ENCODE results near the gene GPR137. TPM values are rescaled to one million over a fixed set of nuclear protein-coding genes. Genes with fewer than 3 reads are reported as not detected.

GPR137 gene
- total RNA-seq, 2 donors from 2014 or later: 57.7 to 58.4 TPM

DNA sequence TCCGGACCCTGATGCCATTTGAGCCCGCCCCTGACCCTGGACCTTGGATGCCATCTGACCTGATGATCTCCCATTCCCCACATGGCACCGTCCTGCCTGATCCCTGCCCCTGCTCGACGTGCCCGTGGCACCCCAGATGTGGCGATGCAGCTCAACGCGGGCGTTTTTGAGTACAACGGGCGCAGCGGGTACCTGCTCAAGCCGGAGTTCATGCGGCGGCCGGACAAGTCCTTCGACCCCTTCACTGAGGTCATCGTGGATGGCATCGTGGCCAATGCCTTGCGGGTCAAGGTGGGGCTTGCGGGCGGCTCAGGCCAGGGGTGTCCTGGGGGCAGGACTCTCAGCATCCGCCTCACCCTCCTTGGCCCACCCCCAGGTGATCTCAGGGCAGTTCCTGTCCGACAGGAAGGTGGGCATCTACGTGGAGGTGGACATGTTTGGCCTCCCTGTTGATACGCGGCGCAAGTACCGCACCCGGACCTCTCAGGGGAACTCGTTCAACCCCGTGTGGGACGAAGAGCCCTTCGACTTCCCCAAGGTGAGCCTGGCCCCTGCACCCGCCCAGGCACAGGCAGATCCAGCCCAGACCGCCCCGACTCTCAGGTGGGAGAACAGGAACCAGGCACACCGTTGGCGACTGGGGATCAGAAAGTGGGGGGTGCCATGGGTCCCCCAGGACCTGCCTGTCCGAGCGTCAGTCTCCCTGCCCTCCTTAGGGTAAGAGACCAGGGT is 23.2 kb upstream of the GPR137 start:
- WGBS, 2 experiments (ENCODE audit: insufficient coverage in 1 of 2, insufficient read length in 1 of 2): 94 to 97% methylated on average over 36 to 42 of the region's 42 CpGs
- H3K27ac Mint-ChIP-seq: no peak overlapping the region
- Histone ChIP-seq H3K27me3 (ENCODE audit: control insufficient read depth, insufficient read depth, low read length, poor library complexity, severe bottlenecking) (no peaks in the 10 kb centered on the region), H3K36me3 (ENCODE audit: control insufficient read depth, insufficient read depth, low read length) (peaks cover 56% of the 10 kb centered on the region), H3K4me3 (ENCODE audit: low read length) (no peak overlapping the region), H3K9me3 (ENCODE audit: control insufficient read depth, low read length) (no peaks in the 10 kb centered on the region), H3K9ac (ENCODE audit: extremely low read depth, low read length, poor library complexity, severe bottlenecking) (no peak overlapping the region), H3K4me1 (ENCODE audit: control insufficient read depth, insufficient read depth, low read length) (no peaks in the 10 kb centered on the region), H3K27ac (ENCODE audit: low read depth, low read length) (no peak overlapping the region)
- H3K4me3 Mint-ChIP-seq: no peak overlapping the region
- no peak for DNase-seq
- H3K36me3 Mint-ChIP-seq (ENCODE audit: low read depth): peaks cover 59% of the 10 kb centered on the region
- H3K9me3 Mint-ChIP-seq: no peaks in the 10 kb centered on the region
- TF ChIP-seq, protein P1, sequence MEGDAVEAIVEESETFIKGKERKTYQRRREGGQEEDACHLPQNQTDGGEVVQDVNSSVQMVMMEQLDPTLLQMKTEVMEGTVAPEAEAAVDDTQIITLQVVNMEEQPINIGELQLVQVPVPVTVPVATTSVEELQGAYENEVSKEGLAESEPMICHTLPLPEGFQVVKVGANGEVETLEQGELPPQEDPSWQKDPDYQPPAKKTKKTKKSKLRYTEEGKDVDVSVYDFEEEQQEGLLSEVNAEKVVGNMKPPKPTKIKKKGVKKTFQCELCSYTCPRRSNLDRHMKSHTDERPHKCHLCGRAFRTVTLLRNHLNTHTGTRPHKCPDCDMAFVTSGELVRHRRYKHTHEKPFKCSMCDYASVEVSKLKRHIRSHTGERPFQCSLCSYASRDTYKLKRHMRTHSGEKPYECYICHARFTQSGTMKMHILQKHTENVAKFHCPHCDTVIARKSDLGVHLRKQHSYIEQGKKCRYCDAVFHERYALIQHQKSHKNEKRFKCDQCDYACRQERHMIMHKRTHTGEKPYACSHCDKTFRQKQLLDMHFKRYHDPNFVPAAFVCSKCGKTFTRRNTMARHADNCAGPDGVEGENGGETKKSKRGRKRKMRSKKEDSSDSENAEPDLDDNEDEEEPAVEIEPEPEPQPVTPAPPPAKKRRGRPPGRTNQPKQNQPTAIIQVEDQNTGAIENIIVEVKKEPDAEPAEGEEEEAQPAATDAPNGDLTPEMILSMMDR (conservative IDR thresholded peaks at IDR 0.05): no peak
- no peaks in the 10 kb centered on the region for H3K4me1 Mint-ChIP-seq
- no peaks in the 10 kb centered on the region for H3K27me3 Mint-ChIP-seq (ENCODE audit: insufficient read depth)

DNA sequence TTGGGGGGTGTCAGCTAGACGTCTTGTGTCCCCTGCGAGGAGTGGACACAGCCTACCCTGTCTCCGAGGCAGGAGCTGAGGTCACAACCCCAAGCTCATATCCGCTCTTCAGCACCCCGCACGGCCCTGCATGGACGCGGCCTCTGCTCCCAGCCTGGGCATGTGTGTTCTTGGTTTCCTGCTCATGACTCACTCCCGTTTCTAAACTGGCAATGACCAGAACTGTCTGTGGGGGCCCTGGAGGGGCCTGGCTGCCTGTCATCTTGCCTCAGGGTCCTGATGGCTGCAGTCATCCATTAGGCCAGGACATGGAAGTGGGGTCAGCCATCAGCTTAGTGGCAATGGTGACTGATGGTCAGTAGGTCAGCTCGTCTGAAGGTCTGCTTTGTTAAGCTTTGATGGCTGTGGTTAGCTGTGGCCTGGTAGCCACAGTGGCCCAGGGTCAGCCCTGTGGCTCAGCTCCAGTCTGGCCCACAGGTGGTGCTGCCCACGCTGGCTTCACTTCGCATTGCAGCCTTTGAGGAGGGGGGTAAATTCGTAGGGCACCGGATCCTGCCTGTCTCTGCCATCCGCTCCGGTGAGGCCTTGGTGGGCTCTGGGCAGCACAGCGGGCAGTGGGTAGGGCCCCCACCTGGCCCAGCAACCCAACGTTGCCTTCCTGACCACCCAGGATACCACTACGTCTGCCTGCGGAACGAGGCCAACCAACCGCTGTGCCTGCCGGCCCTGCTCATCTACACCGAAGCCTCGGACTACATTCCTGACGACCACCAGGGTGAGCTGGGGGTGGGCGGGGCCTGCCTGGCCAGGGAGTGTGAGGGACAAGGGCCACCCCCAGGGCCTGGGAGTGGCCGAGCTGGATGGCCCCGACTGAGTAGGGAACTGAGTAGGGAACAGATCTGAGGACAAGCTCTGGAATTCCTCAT is 22.4 kb upstream of the GPR137 start:
- H3K4me3 Mint-ChIP-seq: no peak overlapping the region
- Histone ChIP-seq H3K4me3 (ENCODE audit: low read length) (no peak overlapping the region), H3K4me1 (ENCODE audit: control insufficient read depth, insufficient read depth, low read length) (no peaks in the 10 kb centered on the region), H3K27ac (ENCODE audit: low read depth, low read length) (no peak overlapping the region), H3K9ac (ENCODE audit: extremely low read depth, low read length, poor library complexity, severe bottlenecking) (no peak overlapping the region), H3K9me3 (ENCODE audit: control insufficient read depth, low read length) (no peaks in the 10 kb centered on the region), H3K36me3 (ENCODE audit: control insufficient read depth, insufficient read depth, low read length) (peaks cover 53% of the 10 kb centered on the region), H3K27me3 (ENCODE audit: control insufficient read depth, insufficient read depth, low read length, poor library complexity, severe bottlenecking) (no peaks in the 10 kb centered on the region)
- WGBS, 2 experiments (ENCODE audit: insufficient coverage in 1 of 2, insufficient read length in 1 of 2): 86 to 87% methylated on average over 19 to 29 of the region's 29 CpGs
- peaks cover 56% of the 10 kb centered on the region for H3K36me3 Mint-ChIP-seq (ENCODE audit: low read depth)
- peak overlapping the region; percentile 30 for H3K27ac Mint-ChIP-seq
- peak; percentile 76 for DNase-seq
- no peaks in the 10 kb centered on the region for H3K9me3 Mint-ChIP-seq
- TF ChIP-seq, protein P1 (conservative IDR thresholded peaks at IDR 0.05): peak; percentile 37
- peaks cover 4% of the 10 kb centered on the region for H3K4me1 Mint-ChIP-seq
- no peaks in the 10 kb centered on the region for H3K27me3 Mint-ChIP-seq (ENCODE audit: insufficient read depth)

DNA sequence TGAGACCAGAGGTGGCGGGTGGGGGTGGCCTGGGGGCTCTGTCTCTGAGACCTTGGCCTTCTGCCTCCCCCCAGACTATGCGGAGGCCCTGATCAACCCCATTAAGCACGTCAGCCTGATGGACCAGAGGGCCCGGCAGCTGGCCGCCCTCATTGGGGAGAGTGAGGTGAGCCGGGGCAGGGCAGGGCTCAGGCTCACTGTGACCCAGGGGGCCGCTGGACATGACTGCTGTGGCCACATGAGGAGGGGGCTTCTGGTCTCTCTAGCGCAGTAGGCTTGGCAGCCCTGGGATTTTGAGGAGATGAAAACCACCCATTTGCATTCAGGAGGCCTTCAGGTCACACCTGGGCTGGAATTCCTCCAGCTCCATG is 21.7 kb upstream of the GPR137 start:
- H3K4me1 Mint-ChIP-seq: peaks cover 9% of the 10 kb centered on the region
- no peaks in the 10 kb centered on the region for H3K9me3 Mint-ChIP-seq
- no peak overlapping the region for H3K27ac ChIP-seq (ENCODE audit: low read depth, low read length)
- peaks cover 51% of the 10 kb centered on the region for H3K36me3 Mint-ChIP-seq (ENCODE audit: low read depth)
- no peak overlapping the region for H3K4me3 Mint-ChIP-seq
- peaks cover 50% of the 10 kb centered on the region for H3K36me3 ChIP-seq (ENCODE audit: control insufficient read depth, insufficient read depth, low read length)
- no peak overlapping the region for H3K27ac Mint-ChIP-seq
- H3K27me3 ChIP-seq (ENCODE audit: control insufficient read depth, insufficient read depth, low read length, poor library complexity, severe bottlenecking): no peaks in the 10 kb centered on the region
- TF ChIP-seq, protein P1 (conservative IDR thresholded peaks at IDR 0.05): no peak
- H3K27me3 Mint-ChIP-seq (ENCODE audit: insufficient read depth): no peaks in the 10 kb centered on the region
- 94 to 97% methylated on average over 8 of the region's 8 CpGs for WGBS, 2 experiments (ENCODE audit: insufficient coverage in 1 of 2, insufficient read length in 1 of 2)
- H3K4me1 ChIP-seq (ENCODE audit: control insufficient read depth, insufficient read depth, low read length): no peaks in the 10 kb centered on the region
- H3K9ac ChIP-seq (ENCODE audit: extremely low read depth, low read length, poor library complexity, severe bottlenecking): no peak overlapping the region
- no peak for DNase-seq
- H3K4me3 ChIP-seq (ENCODE audit: low read length): no peak overlapping the region
- no peaks in the 10 kb centered on the region for H3K9me3 ChIP-seq (ENCODE audit: control insufficient read depth, low read length)

Measured in endodermal cell (in vitro differentiated cells).